Hepatocyte (in vitro differentiated cells): ENCODE data around the gene SRCIN1. TPM values are rescaled to one million over a fixed set of nuclear protein-coding genes. Genes with fewer than 3 reads are reported as not detected.

ENCODE experiments used
- DNase-seq: peaks from one replicate; pipeline ENCODE4 v3.0.0-alpha.2; 2016; ENCODE audit warnings: low spot score
- H2AFZ ChIP-seq: fragments of 200-600 bp; sonication (generic); 2 replicates; pipeline ENCODE4 v1.6.0; 2016; ENCODE audit warnings: antibody characterized with exemption, mild to moderate bottlenecking
- H3K27ac ChIP-seq: fragments of 200-600 bp; sonication (generic); 2 replicates; pipeline ENCODE4 v1.5.1; 2016; ENCODE audit warnings: mild to moderate bottlenecking
- H3K27me3 ChIP-seq: fragments of 200-600 bp; sonication (generic); 2 replicates; pipeline ENCODE4 v1.6.1; 2016
- H3K36me3 ChIP-seq: fragments of 200-600 bp; sonication (generic); replicated peaks from 2 replicates; pipeline ENCODE4 v1.5.1; 2016; ENCODE audit warnings: low read depth; ENCODE audit not compliant: insufficient read depth
- H3K4me1 ChIP-seq: fragments of 200-600 bp; sonication (generic); 2 replicates; pipeline ENCODE4 v1.5.1; 2016; ENCODE audit warnings: mild to moderate bottlenecking, moderate library complexity; ENCODE audit not compliant: insufficient read depth
- H3K4me2 ChIP-seq: fragments of 200-600 bp; sonication (generic); 2 replicates; pipeline ENCODE4 v1.6.0; 2016
- H3K4me3 ChIP-seq: fragments of 200-600 bp; sonication (generic); 2 replicates; pipeline ENCODE4 v1.5.1; 2016; ENCODE audit warnings: mild to moderate bottlenecking
- H3K79me2 ChIP-seq: fragments of 200-600 bp; sonication (generic); 2 replicates; pipeline ENCODE4 v1.6.0; 2017; ENCODE audit warnings: mild to moderate bottlenecking
- H3K9me2 ChIP-seq: fragments of 200-600 bp; sonication (generic); replicated peaks from 2 replicates; pipeline ENCODE4 v1.6.0; 2017; ENCODE audit warnings: mild to moderate bottlenecking; ENCODE audit not compliant: insufficient read depth
- H3K9me3 ChIP-seq: fragments of 200-600 bp; sonication (generic); 2 replicates; pipeline ENCODE4 v1.5.1; 2016; ENCODE audit warnings: low read depth, mild to moderate bottlenecking
- H4K20me1 ChIP-seq: fragments of 200-600 bp; sonication (generic); 2 replicates; pipeline ENCODE4 v1.6.0; 2016; ENCODE audit warnings: mild to moderate bottlenecking; ENCODE audit not compliant: insufficient read depth, poor library complexity, severe bottlenecking
- CTCF ChIP-seq: fragments of 200-600 bp; sonication (generic); IDR thresholded peaks from 2 replicates; pipeline ENCODE4 v1.5.1; 2016; ENCODE audit warnings: antibody characterized with exemption, mild to moderate bottlenecking; ENCODE audit not compliant: poor library complexity
- EZH2 ChIP-seq: fragments of 200-600 bp; sonication (generic); IDR thresholded peaks from 2 replicates; pipeline ENCODE4 v1.6.1; 2016; ENCODE audit warnings: antibody characterized with exemption, mild to moderate bottlenecking, borderline replicate concordance
- EZH2phosphoT487 ChIP-seq: fragments of 200-600 bp; sonication (generic); IDR thresholded peaks from one replicate; pipeline ENCODE4 v1.6.1; 2018; ENCODE audit warnings: antibody characterized with exemption, mild to moderate bottlenecking, low read depth, moderate library complexity; ENCODE audit not compliant: unreplicated experiment, severe bottlenecking
- WGBS: methylation state at CpG from one replicate; pipeline ENCODE4 v1.1.6; 2016; ENCODE audit warnings: low lambda C conversion rate; ENCODE audit errors: missing lambda C conversion rate; 5-methylcytosine and 5-hydroxymethylcytosine counted together
- polyA plus RNA-seq: library from polyadenylated mRNA; unstranded; fragments of >200 nt; fragmentation: Nextera tagmentation; extraction: Ambion mirVana; gene quantifications from 2 replicates; pipeline ENCODE4 v1.2.1, GENCODE V29; 2016
- total RNA-seq: library from RNA; depleted of rRNA; stranded (reverse); fragments of >200 nt; gene quantifications from 2 replicates; pipeline ENCODE4 v1.2.3, GENCODE V29; 2014

SRCIN1 gene
- total and polyA plus RNA-seq, 2 experiments from 2014 or later, result 0.82 to 0.90 TPM

DNA sequence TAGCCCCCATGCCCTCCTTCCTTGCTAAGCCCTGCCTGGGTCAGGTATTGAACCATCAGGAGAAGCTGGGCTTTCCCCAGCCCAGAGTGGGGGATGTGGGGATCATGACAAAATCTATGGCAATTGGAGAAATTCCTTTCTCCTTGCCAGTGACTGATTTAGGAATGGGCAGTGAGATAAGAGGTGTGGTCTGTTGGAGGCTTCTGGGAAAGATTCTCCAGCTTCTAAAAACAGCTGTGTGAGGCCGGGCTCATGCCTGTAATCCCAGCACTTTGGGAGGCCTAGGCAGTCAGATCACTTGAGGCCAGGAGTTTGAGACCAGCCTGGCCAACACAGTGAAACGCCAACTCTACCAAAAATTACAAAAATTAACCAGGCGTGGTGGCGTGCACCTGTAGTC is 69.1 kb downstream of the SRCIN1 start:
- Histone ChIP-seq H4K20me1 (no peaks in the 10 kb centered on the region), H3K36me3 (no peaks in the 10 kb centered on the region), H3K4me2 (no peak overlapping the region), H3K9me2 (no peaks in the 10 kb centered on the region), H3K4me3 (no peak overlapping the region), H3K79me2 (no peaks in the 10 kb centered on the region), H2AFZ (no peak overlapping the region), H3K9me3 (no peaks in the 10 kb centered on the region), H3K27me3 (no peaks in the 10 kb centered on the region), H3K27ac (no peak overlapping the region), H3K4me1 (no peaks in the 10 kb centered on the region)
- 85% methylated on average over 4 of the region's 4 CpGs for WGBS
- no peak for TF ChIP-seq EZH2
- no peak for TF ChIP-seq EZH2phosphoT487
- no peak for TF ChIP-seq CTCF
- no peak for DNase-seq

DNA sequence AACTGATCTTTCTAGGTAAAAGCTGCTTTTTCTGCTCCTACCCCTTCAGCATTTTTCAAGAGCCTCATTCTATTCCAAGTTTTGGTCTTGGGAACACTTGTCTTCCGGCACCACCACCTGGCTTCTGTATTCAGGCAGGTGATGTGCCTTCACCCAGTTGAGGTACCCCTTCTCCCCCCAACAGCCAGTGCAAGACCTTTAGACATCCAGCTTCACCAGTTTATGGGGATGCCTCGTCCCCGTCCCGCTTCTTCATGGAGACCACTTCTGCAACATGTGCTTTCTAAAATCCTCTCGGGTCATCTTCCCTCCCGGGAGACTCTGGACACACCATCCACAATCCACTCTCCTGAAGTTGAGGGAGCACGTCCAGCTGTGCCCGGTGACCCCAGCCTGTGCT is 69.9 kb downstream of the SRCIN1 start:
- Histone ChIP-seq H3K79me2 (no peaks in the 10 kb centered on the region), H4K20me1 (no peaks in the 10 kb centered on the region), H3K4me1 (no peaks in the 10 kb centered on the region), H2AFZ (no peak overlapping the region), H3K27me3 (no peaks in the 10 kb centered on the region), H3K9me3 (no peaks in the 10 kb centered on the region), H3K27ac (no peak overlapping the region), H3K4me3 (no peak overlapping the region), H3K9me2 (no peaks in the 10 kb centered on the region), H3K36me3 (no peaks in the 10 kb centered on the region), H3K4me2 (no peak overlapping the region)
- no peak for TF ChIP-seq CTCF
- no peak for TF ChIP-seq EZH2
- TF ChIP-seq EZH2phosphoT487, result no peak
- 79% methylated on average over 8 of the region's 8 CpGs for WGBS
- DNase-seq, result no peak

DNA sequence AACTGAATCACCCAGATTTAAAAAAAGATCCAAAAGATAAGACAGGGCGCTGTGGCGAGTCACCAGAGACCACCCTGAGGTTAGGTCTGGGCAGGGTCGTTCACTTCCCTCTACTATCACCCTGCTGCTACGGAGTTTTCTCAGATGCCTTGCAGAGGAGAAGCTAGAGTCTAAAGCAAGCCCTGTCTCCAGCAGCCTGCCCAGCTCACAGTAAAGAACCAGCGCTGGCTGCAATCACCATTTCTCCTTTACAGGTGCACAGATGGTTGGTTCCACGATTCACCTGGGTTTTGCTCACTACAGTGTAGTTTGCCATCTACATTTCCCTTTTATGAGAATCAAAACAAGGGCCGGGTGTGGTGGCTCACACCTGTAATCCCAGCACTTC is 71.3 kb downstream of the SRCIN1 start:
- H3K27me3 ChIP-seq, result peaks cover 7% of the 10 kb centered on the region
- no peaks in the 10 kb centered on the region for H3K79me2 ChIP-seq
- no peak overlapping the region for H3K27ac ChIP-seq
- H2AFZ ChIP-seq, result no peak overlapping the region
- no peak overlapping the region for H3K4me3 ChIP-seq
- H3K4me1 ChIP-seq, result no peaks in the 10 kb centered on the region
- H3K36me3 ChIP-seq, result no peaks in the 10 kb centered on the region
- 70% methylated on average over 7 of the region's 7 CpGs for WGBS
- no peaks in the 10 kb centered on the region for H3K9me2 ChIP-seq
- no peaks in the 10 kb centered on the region for H3K9me3 ChIP-seq
- no peak for DNase-seq
- H3K4me2 ChIP-seq, result no peak overlapping the region
- no peaks in the 10 kb centered on the region for H4K20me1 ChIP-seq
- no peak for TF ChIP-seq EZH2
- TF ChIP-seq CTCF, result no peak
- TF ChIP-seq EZH2phosphoT487, result no peak

DNA sequence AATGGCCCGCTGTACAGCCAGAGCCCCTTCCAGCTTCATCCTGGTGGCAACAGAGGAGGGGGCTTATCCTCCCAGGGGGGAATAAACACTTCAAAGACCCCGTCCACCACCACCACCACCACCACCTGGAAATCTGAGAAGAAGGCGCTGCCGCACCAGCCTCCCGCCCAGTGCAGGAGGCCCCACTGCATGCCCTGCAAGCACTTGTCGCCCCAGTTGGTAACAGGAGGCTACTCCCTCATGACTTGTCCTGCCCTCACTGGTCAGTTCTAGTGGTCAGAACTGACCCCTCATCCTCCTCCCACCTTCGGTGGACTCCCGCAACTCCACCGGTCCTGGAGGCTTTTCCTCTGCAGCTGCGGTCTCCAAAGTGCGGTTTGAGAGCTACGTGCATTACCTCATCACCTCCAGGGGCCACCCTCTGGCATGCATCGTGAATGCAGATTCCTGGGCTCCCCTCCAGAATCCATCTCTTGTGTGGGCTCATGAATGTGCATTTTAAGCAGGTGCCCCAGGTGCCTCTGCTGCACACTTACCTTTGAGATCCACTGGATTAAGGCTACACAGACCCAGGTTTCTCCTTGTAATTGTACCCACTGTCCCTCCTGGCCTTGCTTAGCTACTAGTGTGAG is 71.8 kb downstream of the SRCIN1 start:
- H3K4me2 ChIP-seq, result no peak overlapping the region
- no peaks in the 10 kb centered on the region for H3K4me1 ChIP-seq
- no peaks in the 10 kb centered on the region for H3K9me2 ChIP-seq
- no peaks in the 10 kb centered on the region for H3K79me2 ChIP-seq
- no peak for DNase-seq
- H3K27ac ChIP-seq, result no peak overlapping the region
- WGBS, result 89% methylated on average over 13 of the region's 13 CpGs
- no peaks in the 10 kb centered on the region for H3K9me3 ChIP-seq
- no peak for TF ChIP-seq EZH2
- no peak for TF ChIP-seq EZH2phosphoT487
- no peak for TF ChIP-seq CTCF
- H2AFZ ChIP-seq, result no peak overlapping the region
- H3K36me3 ChIP-seq, result no peaks in the 10 kb centered on the region
- H4K20me1 ChIP-seq, result no peaks in the 10 kb centered on the region
- H3K27me3 ChIP-seq, result peaks cover 12% of the 10 kb centered on the region
- no peak overlapping the region for H3K4me3 ChIP-seq
